HCT116 (cell line): Measurements from ENCODE around the gene RAB5A. TPM values are rescaled to one million over a fixed set of nuclear protein-coding genes. Genes with fewer than 3 reads are reported as not detected.

Experiments used
- ATAC-seq: fragments of 200-7000 bp; cut with Tn5 transposase; 2 replicates; pipeline ENCODE4 v1.9.1; 2020; ENCODE audit warnings: mild to moderate bottlenecking, moderate library complexity
- BruUV-seq: library from RNA; stranded (reverse); fragments of 400-500 nt; replicated peaks from 2 replicates; lab custom pipeline; 2021; lab: Mats Ljungman, UMichigan
- CTCF ChIA-PET: fragments of 300-600 bp; sonication (Branson Sonifier 250); formaldehyde crosslinking; loops from one replicate; lab custom pipeline; 2021; ENCODE audit warnings: antibody characterized with exemption; lab: Charles Lee
- POLR2A ChIA-PET: fragments of 300-600, 350-600 bp; sonication (Branson Sonifier 250); formaldehyde crosslinking; loops from one replicate; lab custom pipeline; 2021; ENCODE audit warnings: antibody characterized with exemption; lab: Charles Lee
- RAD21 ChIA-PET, 2 experiments: fragments of 300-600 bp; sonication (Branson Sonifier 250); formaldehyde crosslinking; loops; one replicate each; lab custom pipeline; 2023; ENCODE audit warnings: low total read pairs in 2 of 2; ENCODE audit not compliant: uncharacterized antibody in 2 of 2, unreplicated experiment in 2 of 2, low non-redundant PET in 1 of 2; lab: Charles Lee
- DNase-seq: peaks from one replicate; pipeline ENCODE4 v3.0.0-alpha.2; 2010; ENCODE audit warnings: low read depth, low spot score
- H2AFZ ChIP-seq: fragments of 200-600 bp; shearing (Covaris generic), sonication (generic); 2 replicates; pipeline ENCODE4 v1.6.1; 2017; ENCODE audit warnings: low read depth, mixed run types, mixed read lengths, antibody characterized with exemption, low read length; ENCODE audit not compliant: poor library complexity, severe bottlenecking
- H3K27ac ChIP-seq: 2 replicates; pipeline ENCODE4 v1.5.1; 2012; ENCODE audit warnings: low read depth, low read length
- H3K27me3 ChIP-seq: fragments of 200-600 bp; sonication (generic); 2 replicates; pipeline ENCODE4 v1.6.1; 2016; ENCODE audit warnings: mixed run types, low read length, mixed read lengths; ENCODE audit not compliant: insufficient read depth
- H3K36me3 ChIP-seq, 2 experiments: fragments of 200-500 bp in 1 of 2; fragments of 200-600 bp in 1 of 2; sonication (Bioruptor generic) in 1 of 2; sonication (generic) in 1 of 2; 2 replicates each; pipeline versions ENCODE4 v1.5.1 to v1.6.1; 2014 to 2016; ENCODE audit warnings: low read length in 2 of 2, inconsistent platforms in 1 of 2, mixed read lengths in 1 of 2, mixed run types in 1 of 2; ENCODE audit not compliant: insufficient read depth in 2 of 2, control insufficient read depth in 1 of 2
- H3K4me1 ChIP-seq, 2 experiments: fragments of 200-600 bp in 1 of 2; sonication (generic) in 1 of 2; 2 replicates each; pipeline versions ENCODE4 v1.5.1 to v1.6.1; 2012 to 2017; ENCODE audit warnings: low read length in 2 of 2, inconsistent platforms in 1 of 2, mild to moderate bottlenecking in 1 of 2, mixed read lengths in 1 of 2, mixed run types in 1 of 2, moderate library complexity in 1 of 2; ENCODE audit not compliant: insufficient read depth in 2 of 2, control insufficient read depth in 1 of 2
- H3K4me2 ChIP-seq: fragments of 200-600 bp; sonication (generic); 2 replicates; pipeline ENCODE4 v1.6.1; 2017; ENCODE audit warnings: mixed run types, low read length, mixed read lengths
- H3K4me3 ChIP-seq, 2 experiments: fragments of 200-600 bp in 1 of 2; sonication (generic) in 1 of 2; replicated peaks in 1 of 2; 2 replicates each; pipeline ENCODE4 v1.5.1; 2011 to 2016; ENCODE audit warnings: low read length in 2 of 2, control low read depth in 1 of 2, low read depth in 1 of 2, mild to moderate bottlenecking in 1 of 2, mixed read lengths in 1 of 2, mixed run types in 1 of 2
- H3K79me2 ChIP-seq: fragments of 200-600 bp; sonication (generic); 2 replicates; pipeline ENCODE4 v1.6.1; 2017; ENCODE audit warnings: mild to moderate bottlenecking, mixed run types, low read length, moderate library complexity, mixed read lengths; ENCODE audit not compliant: insufficient read depth
- H3K9ac ChIP-seq: fragments of 200-600 bp; sonication (generic); 2 replicates; pipeline ENCODE4 v1.6.1; 2016; ENCODE audit warnings: low read length, mixed read lengths
- H3K9me2 ChIP-seq: fragments of 200-600 bp; sonication (generic), shearing (Covaris generic); 2 replicates; pipeline ENCODE4 v1.6.1; 2017; ENCODE audit warnings: mixed run types, mild to moderate bottlenecking, moderate library complexity; ENCODE audit not compliant: insufficient read depth
- H3K9me3 ChIP-seq, 2 experiments: fragments of 200-500 bp in 1 of 2; fragments of 200-600 bp in 1 of 2; sonication (Bioruptor generic) in 1 of 2; sonication (generic) in 1 of 2; 2 replicates each; pipeline ENCODE4 v1.6.1; 2014 to 2017; ENCODE audit warnings: low read length in 2 of 2, mixed read lengths in 2 of 2, inconsistent platforms in 1 of 2, low read depth in 1 of 2, mild to moderate bottlenecking in 1 of 2, mixed run types in 1 of 2, moderate library complexity in 1 of 2; ENCODE audit not compliant: control insufficient read depth in 1 of 2, insufficient read depth in 1 of 2
- H4K20me1 ChIP-seq: fragments of 200-600 bp; sonication (generic), shearing (Covaris generic); 2 replicates; pipeline ENCODE4 v1.6.1; 2017; ENCODE audit warnings: mixed run types, mild to moderate bottlenecking, moderate library complexity; ENCODE audit not compliant: insufficient read depth
- EGR1 ChIP-seq: IDR thresholded peaks from 2 replicates; pipeline ENCODE4 v1.6.1; 2012; ENCODE audit warnings: low read depth
- POLR2A ChIP-seq: IDR thresholded peaks from 2 replicates; pipeline ENCODE4 v1.7.0; 2011; ENCODE audit warnings: borderline replicate concordance; ENCODE audit not compliant: insufficient read depth, insufficient read length; ENCODE audit errors: extremely low read depth
- YY1 ChIP-seq: IDR thresholded peaks from 2 replicates; pipeline ENCODE4 v1.6.1; 2011; ENCODE audit warnings: low read length, low read depth, moderate library complexity, mild to moderate bottlenecking; ENCODE audit not compliant: insufficient replicate concordance; ENCODE audit errors: extremely low read depth
- intact Hi-C: fragments of 100-400 bp; cut with micrococcal nuclease; formaldehyde crosslinking; loops from 2 replicates; pipeline ENCODE4 v1.10.0; 2022
- total RNA-seq: library from RNA; stranded (reverse); gene quantifications from one replicate; pipeline ENCODE4 v1.2.1, GENCODE V29; 2021; ENCODE audit not compliant: unreplicated experiment
- TF ChIP-seq, protein P1 (sequence below), 3 experiments: fragments of 200-600 bp in 1 of 3; sonication (generic) in 1 of 3; IDR thresholded peaks in 2 of 3; conservative IDR thresholded peaks in 1 of 3; 2 replicates each; pipeline ENCODE4 v1.5.1; 2012 to 2017; ENCODE audit warnings: low read depth in 2 of 3, low read length in 2 of 3, antibody characterized with exemption in 1 of 3, borderline replicate concordance in 1 of 3, control low read depth in 1 of 3, mild to moderate bottlenecking in 1 of 3, mixed read lengths in 1 of 3, mixed run types in 1 of 3, moderate library complexity in 1 of 3; ENCODE audit not compliant: insufficient read depth in 1 of 3

RAB5A gene
- total RNA-seq, 1 experiment from 2014 or later, result 45.0 TPM

DNA sequence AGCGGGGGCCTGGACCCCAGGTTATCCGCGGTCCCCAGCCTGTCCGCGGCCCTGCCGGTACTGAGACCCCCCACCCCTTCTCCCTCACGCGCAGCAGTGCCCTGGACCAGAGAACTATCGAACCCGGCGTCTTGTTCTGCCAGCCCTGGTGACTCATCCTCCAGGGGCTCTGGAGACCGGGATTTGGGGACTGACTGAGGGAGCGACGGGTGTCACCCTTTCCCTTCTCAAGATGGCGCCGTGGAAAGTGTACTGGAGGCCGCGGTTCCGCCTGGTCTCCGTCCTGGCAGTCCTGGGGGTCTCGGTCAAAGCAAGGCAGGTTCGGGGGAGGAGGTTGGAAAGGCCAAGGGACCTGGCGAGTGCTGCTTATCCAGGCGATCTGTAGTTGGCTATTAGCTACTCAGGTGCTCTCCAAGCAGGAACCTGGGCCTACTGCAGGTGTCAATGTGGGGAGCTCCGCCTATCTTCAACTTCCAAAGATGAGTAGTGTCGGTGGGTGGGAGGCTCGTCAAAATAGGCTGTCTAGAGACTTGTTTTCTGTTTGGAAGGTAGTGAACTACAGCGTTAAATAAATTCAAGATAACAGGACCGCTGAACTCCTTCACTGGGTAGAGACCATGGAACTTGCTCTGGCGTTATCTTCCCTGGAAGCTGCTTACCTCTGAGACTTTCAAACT, 790 bp downstream of the RAB5A start (continued):
- TF ChIP-seq EGR1, result no peak

DNA sequence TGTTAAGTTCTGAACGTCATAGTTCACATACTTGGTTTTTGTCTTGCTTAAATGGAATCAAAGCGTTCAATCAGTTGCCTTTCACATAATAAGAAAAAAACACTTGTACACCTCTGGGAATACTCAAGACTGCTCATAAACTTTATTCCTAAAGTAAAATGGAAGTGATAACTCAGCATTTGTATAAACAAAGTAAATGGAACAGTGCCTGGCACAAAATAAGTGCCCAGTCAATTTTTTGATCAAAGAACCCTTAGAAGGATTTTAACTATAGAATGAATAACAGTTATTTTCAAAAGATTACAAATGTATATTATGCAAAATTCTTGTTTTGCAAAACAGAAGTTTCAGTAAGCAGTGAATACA, 1.3 kb downstream of the RAB5A start:
- peak overlapping the region; percentile 96; the same call in 1 of the 2 replicates for H3K27ac ChIP-seq
- POLR2A ChIA-PET, result interaction anchor here (0.9 kb wide), 1 partner anchor 13 kb away, joined by 3 read pairs; no protein-coding TSS in a partner anchor
- H4K20me1 ChIP-seq, result peaks cover 4% of the 10 kb centered on the region; the same call in 1 of the 2 replicates
- H3K4me2 ChIP-seq, result peak overlapping the region; percentile 85
- peak overlapping the region; percentile 89 to 93 for H3K4me3 ChIP-seq
- no peaks in the 10 kb centered on the region for H3K9me3 ChIP-seq
- RAD21 ChIA-PET, result no interaction called here
- H3K9ac ChIP-seq, result peak overlapping the region; percentile 84
- TF ChIP-seq, protein P1, sequence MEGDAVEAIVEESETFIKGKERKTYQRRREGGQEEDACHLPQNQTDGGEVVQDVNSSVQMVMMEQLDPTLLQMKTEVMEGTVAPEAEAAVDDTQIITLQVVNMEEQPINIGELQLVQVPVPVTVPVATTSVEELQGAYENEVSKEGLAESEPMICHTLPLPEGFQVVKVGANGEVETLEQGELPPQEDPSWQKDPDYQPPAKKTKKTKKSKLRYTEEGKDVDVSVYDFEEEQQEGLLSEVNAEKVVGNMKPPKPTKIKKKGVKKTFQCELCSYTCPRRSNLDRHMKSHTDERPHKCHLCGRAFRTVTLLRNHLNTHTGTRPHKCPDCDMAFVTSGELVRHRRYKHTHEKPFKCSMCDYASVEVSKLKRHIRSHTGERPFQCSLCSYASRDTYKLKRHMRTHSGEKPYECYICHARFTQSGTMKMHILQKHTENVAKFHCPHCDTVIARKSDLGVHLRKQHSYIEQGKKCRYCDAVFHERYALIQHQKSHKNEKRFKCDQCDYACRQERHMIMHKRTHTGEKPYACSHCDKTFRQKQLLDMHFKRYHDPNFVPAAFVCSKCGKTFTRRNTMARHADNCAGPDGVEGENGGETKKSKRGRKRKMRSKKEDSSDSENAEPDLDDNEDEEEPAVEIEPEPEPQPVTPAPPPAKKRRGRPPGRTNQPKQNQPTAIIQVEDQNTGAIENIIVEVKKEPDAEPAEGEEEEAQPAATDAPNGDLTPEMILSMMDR (IDR thresholded peaks at IDR 0.05 in 2 of 3, conservative IDR thresholded peaks at IDR 0.05 in 1 of 3; ENCODE audit: borderline replicate concordance in 1 of 3, insufficient read depth in 1 of 3, low read depth in 2 of 3, low read length in 2 of 3), result no peak
- TF ChIP-seq YY1 (no peak), POLR2A (no peak)
- ATAC-seq, result no peak
- intact Hi-C loops, result loop anchor here (5.0 kb wide), 1 partner anchor 239 kb away; the partner anchor contains the start of gene SGO1
- no peaks in the 10 kb centered on the region for H3K9me2 ChIP-seq
- peaks cover 10% of the 10 kb centered on the region in 2 experiments; a peak in 3 of 4 replicates for H3K36me3 ChIP-seq
- no peak overlapping the region for H2AFZ ChIP-seq
- H3K27me3 ChIP-seq, result no peaks in the 10 kb centered on the region
- CTCF ChIA-PET, result no interaction called here
- peaks cover 7 to 14% of the 10 kb centered on the region in 2 experiments; a peak in 3 of 4 replicates for H3K4me1 ChIP-seq
- H3K79me2 ChIP-seq, result peaks cover 60% of the 10 kb centered on the region
- no peak for DNase-seq
- BruUV-seq, result no TSS peak
